Stimulated activated CD8-positive, alpha-beta memory T cell treated with anti-CD3 and anti-CD28 coated beads, Interleukin-4, amount 100 ng/mL, for 24 hours (primary cell): ENCODE data around the gene ZSCAN25.
"Not testable (repeated sequence)": the region's sequence is repeated elsewhere in the genome, so short reads cannot be mapped to it uniquely, and the experiment has no call there.

ENCODE experiments used
- DNase-seq: peaks from one replicate; pipeline ENCODE4 v3.0.0-alpha.2; 2020; ENCODE audit warnings: low read depth

The ZSCAN25 gene

GRCh38 chr7:99616359-99617191 is at the start of gene ZSCAN25:
Gene ZSCAN25, plus strand, starts transcription at chr7:99616946. Its CDS starts 2,661 bp downstream, at chr7:99619607.
- DNase-seq = peak; percentile 76

DNA sequence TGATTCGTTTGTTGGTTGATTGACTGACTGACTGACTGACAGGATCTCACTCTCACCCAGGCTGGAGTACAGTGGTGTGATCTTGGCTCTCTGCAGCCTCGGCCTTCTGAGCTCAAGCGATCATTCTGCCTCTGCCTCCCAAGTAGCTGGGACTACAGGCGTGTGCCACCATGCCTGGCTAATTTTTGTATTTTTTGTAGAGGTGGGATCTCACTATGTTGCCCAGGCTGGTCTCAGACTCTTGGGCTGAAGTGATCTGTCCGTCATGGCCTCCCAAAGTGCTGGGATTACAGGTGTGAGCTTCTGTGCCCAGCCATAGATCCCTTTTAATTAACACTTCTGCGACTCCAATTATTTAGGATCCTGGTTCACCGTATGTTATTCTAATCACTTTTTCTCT is 48.0 kb upstream of the ZSCAN25 start:
- DNase-seq = not testable (repeated sequence)

DNA sequence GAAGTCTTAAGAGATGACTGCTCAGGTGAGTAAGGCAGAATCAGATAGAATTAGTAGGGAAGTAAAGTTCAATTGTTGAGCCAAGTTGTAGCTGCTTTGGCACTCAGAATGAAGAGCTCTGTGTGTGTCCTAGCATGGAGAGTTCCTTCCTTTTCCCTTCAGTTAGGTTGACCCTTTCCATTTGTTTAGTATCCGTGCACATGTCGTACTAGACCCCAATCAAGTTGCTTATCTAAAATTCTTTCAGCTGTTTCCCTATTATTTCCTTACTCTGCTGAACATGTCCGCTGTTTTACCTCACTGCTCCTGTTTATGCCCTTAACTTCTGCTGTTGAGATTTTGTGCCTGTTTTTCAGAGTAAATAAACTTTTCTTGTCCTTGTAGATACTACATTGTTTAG is 45.0 kb upstream of the ZSCAN25 start:
- no peak for DNase-seq

DNA sequence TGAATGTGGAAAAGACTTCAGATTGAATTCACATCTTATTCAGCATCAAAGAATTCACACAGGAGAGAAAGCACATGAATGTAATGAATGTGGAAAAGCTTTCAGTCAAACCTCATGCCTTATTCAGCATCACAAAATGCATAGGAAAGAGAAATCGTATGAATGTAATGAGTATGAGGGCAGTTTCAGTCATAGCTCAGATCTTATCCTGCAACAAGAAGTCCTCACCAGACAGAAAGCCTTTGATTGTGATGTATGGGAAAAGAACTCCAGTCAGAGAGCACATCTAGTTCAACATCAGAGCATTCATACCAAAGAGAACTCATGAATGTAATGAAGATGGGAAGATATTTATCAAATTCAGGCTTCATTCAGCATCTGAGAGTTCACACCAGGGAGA is 43.5 kb upstream of the ZSCAN25 start:
- DNase-seq = no peak

DNA sequence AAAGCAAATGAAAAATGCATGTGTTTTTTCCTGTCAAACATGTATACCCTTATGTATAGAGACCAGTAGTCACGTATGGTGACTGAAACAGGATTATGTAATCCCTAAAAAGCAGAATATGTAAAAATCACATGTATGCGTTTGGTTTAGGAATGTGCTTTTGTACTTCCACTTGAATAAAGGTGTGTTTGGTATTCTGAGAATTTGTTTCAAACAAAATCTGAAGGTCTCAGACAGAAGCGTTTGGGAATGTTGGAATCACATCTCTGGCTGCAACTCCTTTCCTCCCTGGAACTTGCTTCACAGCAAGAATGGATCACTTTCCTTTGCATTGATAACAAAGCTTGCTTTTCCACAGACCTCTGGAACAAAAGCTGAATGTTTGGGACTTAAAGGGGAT is 40.5 kb upstream of the ZSCAN25 start:
- no peak for DNase-seq

DNA sequence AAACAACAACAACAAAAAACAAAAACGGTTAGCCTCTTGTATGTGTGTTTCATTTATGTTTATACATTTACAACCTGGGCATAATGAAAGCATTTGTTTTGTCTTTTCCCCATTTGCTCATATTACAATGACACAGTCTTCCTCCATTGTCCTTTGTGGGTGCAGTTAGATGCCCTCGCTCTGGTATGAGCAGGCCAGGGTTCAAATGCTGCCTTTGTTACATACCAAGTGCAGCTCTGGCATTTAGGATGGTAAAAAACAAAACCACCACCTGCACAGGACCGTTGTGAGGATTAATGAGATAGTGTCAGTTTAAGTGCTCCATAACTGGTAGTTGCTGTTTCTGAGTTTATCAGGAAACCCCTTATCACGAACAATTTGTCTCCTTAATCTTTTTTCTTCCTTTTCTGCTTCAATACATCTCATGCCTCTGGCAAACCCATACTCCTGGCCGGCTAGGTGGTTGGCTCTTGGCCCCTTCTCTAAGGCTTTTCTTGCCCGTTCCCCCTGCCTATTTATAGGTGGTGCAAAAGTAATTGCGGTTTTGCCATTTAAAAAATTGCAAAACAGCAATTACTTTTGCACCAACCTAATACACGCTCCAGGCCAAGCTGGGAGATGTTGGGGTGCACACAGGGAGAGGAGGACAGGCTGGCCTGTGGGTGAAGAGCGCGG is 37.3 kb upstream of the ZSCAN25 start:
- DNase-seq = no peak

DNA sequence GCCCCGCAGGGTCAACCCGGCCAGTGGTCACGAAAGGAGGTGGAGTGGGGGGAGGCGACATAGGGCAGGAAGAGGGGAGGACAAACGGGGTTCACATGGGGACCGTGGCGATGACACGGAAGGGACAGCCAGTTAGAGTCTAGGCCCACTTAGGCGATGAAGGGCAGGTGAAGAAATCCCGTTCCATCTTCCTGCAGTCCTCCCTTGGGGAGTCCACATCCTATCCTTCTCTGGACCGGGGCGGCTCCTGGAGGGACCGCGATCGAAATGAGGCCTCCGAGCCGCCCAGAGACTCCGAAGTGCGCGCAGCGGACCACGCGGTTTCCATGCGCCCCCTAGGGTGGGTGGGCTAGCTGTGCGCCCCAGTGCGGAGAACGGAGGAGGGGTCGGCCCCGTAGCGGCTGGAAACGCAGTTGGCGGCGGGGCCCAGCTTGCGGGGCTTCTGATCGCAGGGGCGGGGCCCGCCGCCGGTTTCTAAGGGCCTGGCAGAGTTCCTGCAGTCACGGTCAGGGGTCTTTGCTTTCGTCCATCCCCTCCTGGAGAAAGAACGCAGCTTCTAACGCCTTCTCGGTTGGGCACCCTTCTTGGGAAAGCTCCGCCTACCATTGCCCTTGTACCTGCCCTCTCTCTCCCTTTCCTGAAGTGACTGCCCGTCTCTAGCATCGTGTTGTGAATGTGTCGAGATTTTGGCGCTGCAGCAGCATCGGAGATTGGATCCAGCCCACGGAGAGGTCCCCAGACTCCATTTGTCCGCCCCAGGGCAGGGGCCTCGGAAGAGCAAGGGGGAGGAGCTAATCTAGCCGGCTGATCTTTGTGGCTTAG is 36.6 kb upstream of the ZSCAN25 start:
- peak; percentile 40 for DNase-seq

DNA sequence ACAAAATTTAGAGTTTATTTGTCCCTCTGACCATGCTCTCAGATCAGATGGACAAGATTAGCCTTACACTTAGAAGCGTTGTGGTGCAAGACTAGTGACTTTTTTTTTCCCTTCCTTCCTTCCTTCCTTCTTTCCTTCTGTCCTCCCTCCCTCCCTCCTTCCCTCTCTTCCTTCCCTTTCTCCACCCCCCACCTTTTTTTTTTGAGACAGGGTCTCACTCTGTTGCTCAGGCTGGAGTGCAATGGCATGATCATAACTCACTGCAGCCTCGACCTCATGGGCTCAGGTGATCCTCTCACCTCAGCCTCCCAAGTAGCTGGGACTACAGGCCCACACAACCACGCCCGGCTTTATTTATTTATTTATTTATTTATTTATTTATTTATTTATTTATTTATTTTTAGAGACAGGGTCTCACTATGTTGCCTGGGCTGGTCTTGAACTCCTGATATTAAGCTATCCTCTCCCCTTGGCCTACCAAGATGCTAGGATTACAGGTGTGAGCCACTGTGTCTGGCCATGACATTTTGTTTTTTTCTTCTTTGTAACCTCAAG is 35.9 kb upstream of the ZSCAN25 start:
- DNase-seq = not testable (repeated sequence)

GRCh38 chr7:99588868-99589267 is 27.9 kb upstream of the ZSCAN25 start:
- DNase-seq = no peak

DNA sequence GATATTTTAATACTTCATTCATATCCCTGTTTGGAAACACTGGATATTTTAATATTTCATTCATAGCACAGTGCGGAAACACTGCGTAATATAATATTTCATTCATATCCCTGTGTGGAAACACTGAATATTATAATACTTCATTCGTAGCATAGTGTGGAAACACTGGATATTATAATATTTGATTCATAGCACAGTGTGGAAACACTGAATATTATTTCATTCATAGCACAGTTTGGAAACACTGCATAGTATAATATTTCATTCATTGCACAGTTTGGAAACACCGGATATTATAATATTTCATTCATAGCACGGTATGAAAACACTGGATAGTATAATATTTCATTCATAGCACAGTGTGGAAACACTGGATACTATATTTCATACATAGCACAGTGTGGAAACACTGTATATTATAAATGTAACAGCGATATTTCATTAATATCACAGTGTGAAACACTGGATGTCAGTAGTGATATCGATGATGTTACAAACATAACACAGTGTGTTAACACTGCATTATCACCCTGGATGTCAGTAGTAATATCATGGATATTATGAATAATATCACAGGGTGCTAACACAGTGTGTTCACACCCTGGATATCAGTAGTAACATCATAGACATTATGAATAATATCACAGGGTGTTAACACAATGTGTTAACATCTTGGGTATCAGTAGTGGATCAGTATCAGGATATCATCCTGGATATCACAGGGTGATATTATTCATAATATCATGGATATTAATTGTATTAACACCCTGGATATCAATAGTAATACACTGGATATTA is 21.6 kb upstream of the ZSCAN25 start:
- no peak for DNase-seq

- DNase-seq = no peak
These were observed 20.3 kb upstream of the ZSCAN25 start for GRCh38 chr7:99596408-99596955.

GRCh38 chr7:99597762-99598501 is 18.8 kb upstream of the ZSCAN25 start, which contains the start of gene TMEM225B:
Gene TMEM225B, plus strand, starts transcription at chr7:99598267. Its CDS starts 6,122 bp downstream, at chr7:99604389.
- DNase-seq = no peak

DNA sequence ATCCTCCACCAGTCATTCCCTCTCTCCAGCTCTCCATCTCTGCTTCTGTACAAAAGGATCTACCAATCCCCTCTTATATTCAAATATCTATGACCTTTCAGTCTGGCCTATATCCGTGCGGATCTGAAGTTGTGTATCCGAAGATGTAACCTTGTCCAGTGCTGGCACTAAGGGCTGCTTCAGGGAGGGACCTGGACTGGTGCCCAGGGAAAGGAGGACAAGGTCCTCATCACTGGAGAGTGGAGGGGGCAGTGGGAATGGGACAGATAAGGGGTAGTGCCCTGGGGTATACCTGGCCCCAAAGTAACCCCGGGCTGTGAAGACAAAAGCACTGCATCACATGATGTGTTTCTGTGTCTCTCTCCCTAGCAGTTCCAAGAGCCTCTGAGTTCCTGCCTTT is 16.9 kb upstream of the ZSCAN25 start:
- no peak for DNase-seq

GRCh38 chr7:99601656-99602310 is 15.0 kb upstream of the ZSCAN25 start:
- no peak for DNase-seq

- DNase-seq = no peak
These were observed 11.2 kb upstream of the ZSCAN25 start for GRCh38 chr7:99605527-99605926.

- no peak for DNase-seq
These were observed 10.2 kb upstream of the ZSCAN25 start for GRCh38 chr7:99606531-99606930.

GRCh38 chr7:99607548-99607947 is 9.2 kb upstream of the ZSCAN25 start:
- DNase-seq = no peak

DNA sequence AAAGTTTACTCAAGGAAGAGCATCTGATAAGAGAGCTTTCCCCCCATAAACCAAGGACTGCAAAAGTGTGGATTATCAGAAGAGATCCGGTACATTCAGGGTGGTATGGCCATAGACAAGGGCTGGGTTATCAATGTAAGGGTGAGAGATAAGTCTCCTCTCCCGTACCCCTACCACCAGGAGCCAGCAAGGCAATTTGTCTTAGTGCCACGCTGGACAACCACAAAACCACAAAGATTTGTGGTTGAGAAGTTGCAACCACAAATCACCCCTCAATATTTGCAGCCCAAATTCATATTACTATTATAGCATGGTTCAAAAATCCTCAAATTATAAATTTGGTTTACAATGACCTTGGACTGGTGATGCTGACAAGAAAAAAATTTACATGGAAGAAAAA is 2.3 kb upstream of the ZSCAN25 start:
- DNase-seq = no peak

GRCh38 chr7:99615989-99616358 is 772 bp upstream of the ZSCAN25 start:
- DNase-seq = no peak
